HL-60/S4 treated with retinoic acid at 250 ng/mL for 4 days and 3 days (cell line): ENCODE results near the gene DUSP7.

Experiments used
- in situ Hi-C: fragments of 300-500 bp; cut with MboI; formaldehyde crosslinking; loops from 2 replicates; pipeline ENCODE4 v1.7.0; 2022; ENCODE audit warnings: low sequenced_read_pairs

The DUSP7 gene

GRCh38 chr3:52056521-52056967, at the start of gene DUSP7:
DUSP7 (minus strand) TSS chr3:52056571; CDS start chr3:52056366, 205 bp downstream.
- in situ Hi-C loops = no loop called here

- in situ Hi-C loops = no loop called here
These were observed 48.6 kb upstream of the DUSP7 start for GRCh38 chr3:52104684-52105640.

- in situ Hi-C loops = no loop called here
These were observed 46.6 kb upstream of the DUSP7 start for GRCh38 chr3:52102934-52103333.

- in situ Hi-C loops = no loop called here
These were observed 42.6 kb upstream of the DUSP7 start for GRCh38 chr3:52099001-52099401.

- in situ Hi-C loops = no loop called here
These were observed 41.6 kb upstream of the DUSP7 start for GRCh38 chr3:52097851-52098507.

GRCh38 chr3:52095990-52096775, 39.8 kb upstream of the DUSP7 start:
- in situ Hi-C loops = no loop called here

GRCh38 chr3:52094571-52095485, 38.5 kb upstream of the DUSP7 start:
- in situ Hi-C loops = no loop called here

GRCh38 chr3:52093756-52094545, 37.6 kb upstream of the DUSP7 start:
- in situ Hi-C loops = no loop called here

- in situ Hi-C loops = no loop called here
These were observed 36.5 kb upstream of the DUSP7 start for GRCh38 chr3:52092891-52093290.

- in situ Hi-C loops = no loop called here
These were observed 35.9 kb upstream of the DUSP7 start for GRCh38 chr3:52092271-52092660.

GRCh38 chr3:52091586-52092270, 35.4 kb upstream of the DUSP7 start:
- in situ Hi-C loops = no loop called here

- in situ Hi-C loops = no loop called here
These were observed 34.6 kb upstream of the DUSP7 start for GRCh38 chr3:52090933-52091468.

- in situ Hi-C loops = no loop called here
These were observed 34.0 kb upstream of the DUSP7 start for GRCh38 chr3:52090131-52090932.

- in situ Hi-C loops = no loop called here
These were observed 33.3 kb upstream of the DUSP7 start for GRCh38 chr3:52089691-52090090.

- in situ Hi-C loops = no loop called here
These were observed 32.3 kb upstream of the DUSP7 start for GRCh38 chr3:52088445-52089367.

- in situ Hi-C loops = no loop called here
These were observed 31.4 kb upstream of the DUSP7 start for GRCh38 chr3:52087731-52088130.
